Stimulated activated CD8-positive, alpha-beta memory T cell treated with anti-CD3 and anti-CD28 coated beads, Interleukin-2, amount 100 ng/mL, for 1 hour (primary cell): ENCODE results near the gene GMPPA.
A peak's percentile ranks its signal among the peaks of the same experiment; 100 is the strongest.

Experiments used
- DNase-seq, 2 donors: peaks; one replicate each; pipeline ENCODE4 v3.0.0-alpha.2; 2020; ENCODE audit warnings: low read depth in 2 of 2

Gene GMPPA

DNA sequence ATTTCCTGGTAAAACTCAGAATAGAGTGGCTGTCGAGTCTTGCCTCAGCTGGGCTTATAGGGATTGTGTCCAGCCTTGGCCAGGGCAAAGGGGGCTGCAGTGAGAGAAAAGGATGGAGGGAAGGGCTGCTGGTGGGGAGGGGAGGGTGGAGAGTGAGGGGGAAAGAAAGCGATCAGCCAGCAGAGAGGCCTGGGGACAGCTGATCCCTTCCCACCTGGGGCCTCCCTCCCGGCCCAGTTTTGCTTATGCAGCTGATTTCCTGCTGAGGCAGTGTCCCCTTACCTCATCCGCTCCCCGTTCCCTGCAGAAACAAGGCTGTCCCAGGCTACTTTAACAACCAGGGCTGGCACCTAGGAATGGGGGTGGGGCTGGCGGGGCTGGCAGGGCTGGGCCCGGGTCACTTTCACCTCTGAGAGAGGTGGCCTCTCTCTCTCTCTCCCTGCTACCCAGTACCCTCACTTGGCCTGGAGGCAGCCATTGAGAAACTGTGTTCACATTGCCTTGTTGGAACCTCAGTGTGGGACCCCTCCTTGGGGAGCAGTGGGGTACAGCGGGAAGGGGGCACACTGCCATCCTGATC is 12.2 kb upstream of the GMPPA start:
- DNase-seq, result no peak

DNA sequence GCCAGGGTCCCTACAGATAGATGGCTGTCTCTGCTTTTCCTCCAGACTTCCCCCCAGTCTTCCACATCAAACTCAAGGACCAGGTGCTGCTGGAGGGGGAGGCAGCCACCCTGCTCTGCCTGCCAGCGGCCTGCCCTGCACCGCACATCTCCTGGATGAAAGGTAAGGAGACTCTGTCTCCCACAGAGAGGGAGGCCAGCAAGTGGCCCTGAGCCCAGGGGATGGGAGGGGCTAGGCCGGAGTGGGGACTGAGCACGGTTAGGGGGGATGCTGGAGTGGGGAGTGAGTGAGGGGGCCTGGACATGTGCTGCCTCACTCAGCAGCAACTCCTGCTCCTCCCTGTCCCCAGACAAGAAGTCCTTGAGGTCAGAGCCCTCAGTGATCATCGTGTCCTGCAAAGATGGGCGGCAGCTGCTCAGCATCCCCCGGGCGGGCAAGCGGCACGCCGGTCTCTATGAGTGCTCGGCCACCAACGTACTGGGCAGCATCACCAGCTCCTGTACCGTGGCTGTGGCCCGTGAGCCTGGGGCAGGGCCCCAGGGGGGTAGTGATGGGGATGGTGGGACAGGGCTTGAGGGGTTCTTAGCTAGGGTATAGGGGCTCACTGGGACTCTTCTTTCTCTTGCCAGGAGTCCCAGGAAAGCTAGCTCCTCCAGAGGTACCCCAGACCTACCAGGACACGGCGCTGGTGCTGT is 10.4 kb upstream of the GMPPA start:
- DNase-seq, result no peak

DNA sequence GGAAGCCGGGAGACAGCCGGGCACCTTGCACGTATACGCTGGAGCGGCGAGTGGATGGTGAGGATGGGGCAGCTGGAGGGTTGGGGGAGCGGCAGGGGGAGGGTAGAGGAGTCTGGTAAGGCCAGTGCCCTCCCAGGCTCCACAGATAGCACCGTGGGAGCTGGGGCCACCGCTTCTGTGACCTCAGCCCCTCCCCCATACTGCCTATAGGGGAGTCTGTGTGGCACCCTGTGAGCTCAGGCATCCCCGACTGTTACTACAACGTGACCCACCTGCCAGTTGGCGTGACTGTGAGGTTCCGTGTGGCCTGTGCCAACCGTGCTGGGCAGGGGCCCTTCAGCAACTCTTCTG is 9.9 kb upstream of the GMPPA start:
- DNase-seq, result no peak

DNA sequence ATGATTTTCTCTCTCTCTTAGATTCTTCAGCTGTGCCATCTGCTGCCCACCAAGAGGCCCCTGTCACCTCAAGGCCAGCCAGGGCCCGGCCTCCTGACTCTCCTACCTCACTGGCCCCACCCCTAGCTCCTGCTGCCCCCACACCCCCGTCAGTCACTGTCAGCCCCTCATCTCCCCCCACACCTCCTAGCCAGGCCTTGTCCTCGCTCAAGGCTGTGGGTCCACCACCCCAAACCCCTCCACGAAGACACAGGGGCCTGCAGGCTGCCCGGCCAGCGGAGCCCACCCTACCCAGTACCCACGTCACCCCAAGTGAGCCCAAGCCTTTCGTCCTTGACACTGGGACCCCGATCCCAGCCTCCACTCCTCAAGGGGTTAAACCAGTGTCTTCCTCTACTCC is 9.4 kb upstream of the GMPPA start:
- DNase-seq, result no peak

DNA sequence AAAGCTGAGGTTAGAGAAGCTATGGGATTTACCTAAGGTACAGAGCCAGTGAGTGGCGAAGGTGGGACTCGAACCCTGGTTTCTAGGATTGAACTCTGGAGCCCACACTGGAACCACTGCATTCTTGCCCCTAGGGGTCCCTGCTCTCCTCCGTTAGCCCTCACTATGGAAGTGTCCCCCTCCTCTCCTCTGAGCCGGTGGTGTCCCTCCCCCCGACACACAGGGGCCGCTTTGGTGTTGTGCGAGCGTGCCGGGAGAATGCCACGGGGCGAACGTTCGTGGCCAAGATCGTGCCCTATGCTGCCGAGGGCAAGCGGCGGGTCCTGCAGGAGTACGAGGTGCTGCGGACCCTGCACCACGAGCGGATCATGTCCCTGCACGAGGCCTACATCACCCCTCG is 8.5 kb upstream of the GMPPA start:
- no peak for DNase-seq

DNA sequence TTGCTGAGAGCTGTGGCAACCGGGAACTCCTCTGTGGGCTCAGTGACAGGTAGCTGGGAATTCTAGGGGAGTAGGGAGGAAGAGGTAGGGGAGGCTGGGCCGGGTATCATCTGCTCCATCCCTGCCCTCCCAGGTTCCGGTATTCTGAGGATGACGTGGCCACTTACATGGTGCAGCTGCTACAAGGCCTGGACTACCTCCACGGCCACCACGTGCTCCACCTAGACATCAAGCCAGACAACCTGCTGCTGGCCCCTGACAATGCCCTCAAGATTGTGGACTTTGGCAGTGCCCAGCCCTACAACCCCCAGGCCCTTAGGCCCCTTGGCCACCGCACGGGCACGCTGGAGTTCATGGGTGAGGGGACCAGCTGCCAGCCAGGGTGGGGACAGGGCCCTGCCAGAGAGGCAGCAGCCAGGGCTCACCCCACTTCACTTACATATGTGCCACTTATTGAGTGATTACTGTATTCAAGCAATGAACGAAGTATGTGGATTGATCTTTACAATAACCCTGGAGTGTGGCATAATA is 8.0 kb upstream of the GMPPA start:
- DNase-seq, result no peak

DNA sequence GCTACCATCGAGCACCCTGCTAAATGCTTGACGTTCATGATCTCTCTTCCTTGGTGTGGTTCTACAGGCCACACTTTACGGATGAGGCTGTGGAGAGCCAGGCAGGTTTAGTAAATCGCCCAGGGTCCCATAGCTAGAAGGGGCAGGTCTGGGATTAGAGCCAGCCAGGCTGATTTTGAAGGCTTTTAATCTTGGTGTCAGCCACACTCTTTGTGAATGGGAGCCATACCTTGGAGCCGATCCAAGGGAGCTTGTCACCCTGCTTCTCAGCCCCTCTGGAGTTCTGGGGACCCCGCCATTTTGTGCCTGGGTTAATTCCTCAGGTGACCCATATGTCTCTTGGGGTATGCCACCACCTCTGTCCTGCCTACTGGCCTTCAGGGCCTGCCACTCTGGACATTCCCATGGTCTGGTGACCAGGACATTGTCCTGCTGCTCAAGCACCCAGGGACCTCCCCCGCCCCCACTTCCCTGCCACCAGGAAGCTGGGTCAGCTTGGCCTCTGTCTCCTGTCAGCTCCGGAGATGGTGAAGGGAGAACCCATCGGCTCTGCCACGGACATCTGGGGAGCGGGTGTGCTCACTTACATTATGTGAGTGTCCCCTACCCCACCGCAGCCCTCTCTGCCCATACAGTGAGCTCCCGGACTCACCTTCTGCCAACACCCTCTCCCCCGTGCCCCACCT is 7.3 kb upstream of the GMPPA start:
- no peak for DNase-seq

DNA sequence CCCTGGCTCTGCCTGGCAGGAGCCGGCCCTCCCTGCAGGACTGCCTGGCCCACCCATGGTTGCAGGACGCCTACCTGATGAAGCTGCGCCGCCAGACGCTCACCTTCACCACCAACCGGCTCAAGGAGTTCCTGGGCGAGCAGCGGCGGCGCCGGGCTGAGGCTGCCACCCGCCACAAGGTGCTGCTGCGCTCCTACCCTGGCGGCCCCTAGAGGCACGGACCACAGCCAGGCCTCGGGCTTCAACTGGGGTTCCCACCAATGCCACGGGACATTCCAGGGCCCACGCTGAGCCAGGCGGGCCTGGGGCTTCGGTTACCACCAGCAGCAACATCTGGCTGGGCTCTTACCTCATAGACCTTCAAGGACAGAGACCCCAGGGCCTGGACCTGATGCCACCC is 6.1 kb upstream of the GMPPA start:
- no peak for DNase-seq

DNA sequence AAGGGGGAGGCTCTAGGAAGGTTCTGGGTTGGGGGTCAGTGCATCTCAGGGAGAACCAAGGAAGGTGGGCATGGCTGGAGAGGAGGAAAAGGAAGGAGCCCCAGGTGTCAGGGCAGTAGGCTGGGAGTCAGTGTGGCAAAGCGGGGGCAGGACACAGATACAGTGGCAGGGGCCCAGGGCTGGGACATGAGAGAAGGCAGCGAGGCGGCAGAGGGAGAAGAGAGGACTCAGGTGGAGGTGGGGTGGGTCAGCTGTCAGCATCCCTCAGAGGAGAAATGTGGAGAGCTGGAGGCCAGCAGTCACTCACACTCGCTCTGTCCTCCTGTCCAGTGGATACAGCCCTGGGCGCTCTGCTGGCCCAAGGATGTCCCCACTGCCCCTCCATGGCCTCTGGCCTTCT is 5.6 kb upstream of the GMPPA start:
- no peak for DNase-seq

DNA sequence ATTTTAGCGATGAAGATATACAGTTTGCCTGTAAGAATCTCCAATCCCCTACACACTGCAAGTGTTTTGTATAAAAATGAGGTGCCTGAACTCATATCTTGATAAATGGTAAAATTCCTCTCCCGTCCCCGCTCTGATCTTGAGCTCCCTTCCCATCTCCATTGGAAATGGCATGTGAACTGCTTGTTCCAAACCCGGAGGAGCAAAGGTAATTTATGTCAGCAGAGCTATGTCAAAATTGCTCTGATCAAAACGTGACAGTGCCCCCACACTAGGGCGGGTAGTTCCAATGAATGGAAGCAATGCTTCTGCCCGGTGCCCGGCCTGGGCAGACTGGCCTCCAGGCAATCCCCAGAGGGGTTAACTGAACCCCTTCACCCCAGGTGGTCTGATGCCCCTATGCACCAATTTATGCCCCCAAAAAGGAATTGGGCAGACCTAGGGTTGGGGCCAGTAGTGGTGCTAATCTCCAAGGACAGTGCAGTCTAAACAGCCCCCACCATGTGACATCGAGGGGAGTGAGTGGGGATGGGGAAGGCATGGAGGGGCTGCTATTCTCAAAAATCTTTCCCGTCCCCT is 3.6 kb upstream of the GMPPA start:
- DNase-seq, result no peak

DNA sequence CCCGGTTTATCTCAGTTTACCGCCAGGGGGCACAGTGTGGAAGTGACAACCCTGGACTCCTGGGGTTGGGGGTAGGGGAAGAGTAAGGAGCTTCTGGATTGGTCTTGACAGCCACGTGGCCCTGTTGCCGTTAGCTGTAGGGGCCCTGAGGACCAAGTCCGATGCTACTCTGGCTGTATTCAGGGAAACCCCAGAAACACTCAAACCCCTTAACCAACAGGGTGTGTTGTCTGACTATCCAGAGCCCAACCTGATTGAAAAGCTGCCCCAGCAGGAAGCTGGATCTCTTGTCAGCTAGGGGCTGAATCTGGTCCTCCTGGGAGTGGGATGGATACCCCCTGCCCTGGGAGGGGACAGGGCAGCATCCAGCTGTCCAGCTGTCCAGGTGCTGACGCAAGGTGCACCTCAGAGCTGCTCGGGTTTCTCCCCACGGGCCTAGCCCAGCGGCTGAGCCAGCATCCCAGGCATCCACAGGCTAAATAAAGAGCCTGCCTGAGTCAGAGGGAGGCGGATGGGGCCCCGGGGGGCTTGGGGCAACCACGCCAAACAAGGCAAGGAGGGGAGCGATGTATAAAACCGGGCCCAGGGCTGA is 3.1 kb upstream of the GMPPA start:
- peak in 1 of 2 donors; percentile 24 for DNase-seq

DNA sequence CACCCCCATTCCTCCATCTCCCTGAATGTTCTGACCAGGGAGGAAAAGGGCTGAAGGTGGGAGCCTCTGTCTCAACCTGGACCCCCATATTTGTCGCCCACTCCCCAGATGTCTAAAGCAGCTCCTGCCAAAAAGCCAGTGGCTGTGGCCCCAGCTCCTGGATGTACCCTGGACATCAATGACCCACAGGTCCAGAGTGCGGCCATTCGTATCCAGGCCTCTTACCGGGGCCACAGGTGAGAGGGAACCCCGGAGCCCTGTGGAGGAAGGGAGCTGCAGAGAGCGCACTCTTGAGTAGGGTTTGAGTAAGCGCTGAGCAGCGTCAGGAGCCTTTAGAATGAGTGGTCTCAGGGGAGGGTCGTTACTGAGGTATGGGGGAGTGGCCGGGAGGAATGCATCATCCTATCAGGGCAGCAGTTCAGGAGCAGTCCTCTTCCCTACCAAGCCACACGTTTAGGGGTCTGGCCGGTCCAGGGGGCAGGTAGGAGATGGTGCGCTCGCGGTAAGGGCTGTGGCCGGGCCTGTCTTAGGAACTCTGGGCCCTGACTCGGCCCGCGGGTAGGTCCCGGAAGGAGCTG is 2.4 kb upstream of the GMPPA start:
- DNase-seq, result no peak

DNA sequence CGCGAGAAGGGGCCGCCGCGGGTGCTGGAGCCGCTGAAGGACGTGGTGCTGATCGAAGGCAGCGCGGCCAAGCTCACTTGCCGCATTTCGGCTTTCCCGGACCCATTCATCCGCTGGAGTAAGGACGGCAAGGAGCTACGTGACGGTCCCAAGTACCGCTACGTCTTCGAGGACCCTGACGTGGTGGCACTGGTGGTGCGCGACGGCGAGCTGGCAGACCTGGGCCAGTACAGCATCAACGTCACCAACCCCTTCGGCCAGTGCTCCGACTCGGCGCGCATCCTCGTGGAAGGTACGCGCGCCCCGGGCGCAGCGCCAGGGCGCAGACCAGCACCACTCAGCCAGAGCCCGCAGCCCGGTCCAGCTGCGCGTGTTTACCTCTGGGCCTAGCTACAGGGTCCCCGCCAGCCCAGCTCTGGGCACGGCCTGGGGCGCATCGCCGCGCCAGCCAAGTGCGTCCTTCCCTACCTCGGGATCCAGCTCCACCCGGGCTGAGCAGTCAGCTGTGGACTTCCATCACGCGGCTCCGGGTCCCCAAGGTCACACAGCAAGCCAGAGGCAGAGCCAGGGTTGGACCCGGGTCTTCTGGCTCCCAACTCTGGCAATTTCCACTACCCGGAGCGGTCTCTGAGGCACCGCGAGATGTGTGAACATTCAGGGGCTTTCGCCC is 1.7 kb upstream of the GMPPA start:
- no peak for DNase-seq

DNA sequence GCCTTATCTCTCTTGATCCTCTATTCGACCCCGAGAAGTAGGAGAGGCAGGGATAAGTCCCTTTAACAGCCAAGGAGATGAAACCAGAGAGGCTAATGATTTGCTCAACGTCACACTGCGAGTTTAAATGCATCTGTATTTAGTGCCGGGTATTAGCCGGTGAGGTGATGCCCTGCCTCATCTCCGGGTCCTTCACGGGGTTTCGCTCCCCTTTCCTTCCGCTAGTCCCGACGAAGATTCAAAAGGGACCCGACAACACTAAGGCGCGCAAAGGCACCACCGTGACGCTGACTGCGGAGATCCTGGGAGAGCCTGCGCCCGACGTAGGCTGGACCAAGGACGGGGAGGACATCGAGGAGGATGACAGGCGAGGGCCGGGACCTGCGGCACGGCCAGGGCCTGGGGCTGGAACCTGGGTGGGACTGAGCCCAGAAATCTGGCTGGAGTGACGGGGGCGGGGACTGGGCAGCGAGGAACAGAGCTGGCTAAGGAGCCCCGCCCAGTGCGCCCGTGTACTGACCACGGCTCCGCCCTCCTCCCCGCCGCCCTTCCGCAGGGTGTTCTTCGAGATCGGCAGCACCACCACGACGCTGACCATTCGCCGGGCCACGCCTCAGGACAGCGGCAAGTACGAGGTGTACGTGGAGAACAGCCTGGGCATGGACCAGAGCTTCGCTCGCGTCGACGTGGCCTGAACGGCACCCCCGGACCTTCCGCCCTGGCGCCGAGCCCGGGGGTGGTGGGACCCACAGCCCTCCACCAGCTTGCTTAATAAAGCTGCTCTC is 1.0 kb upstream of the GMPPA start:
- no peak for DNase-seq

DNA sequence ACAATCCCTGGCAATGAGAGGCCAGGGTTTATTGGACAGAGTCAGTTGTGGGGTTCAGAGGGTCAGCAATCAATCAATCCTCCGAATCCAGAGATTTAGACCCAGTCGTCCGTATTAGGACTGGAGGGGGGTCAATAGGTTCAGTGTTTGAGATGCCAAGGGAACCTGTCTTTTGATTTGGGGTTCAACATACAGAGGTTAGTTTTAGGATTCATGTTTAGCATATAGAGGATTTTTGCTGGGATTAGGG is 292 bp downstream of the GMPPA start:
- no peak for DNase-seq

DNA sequence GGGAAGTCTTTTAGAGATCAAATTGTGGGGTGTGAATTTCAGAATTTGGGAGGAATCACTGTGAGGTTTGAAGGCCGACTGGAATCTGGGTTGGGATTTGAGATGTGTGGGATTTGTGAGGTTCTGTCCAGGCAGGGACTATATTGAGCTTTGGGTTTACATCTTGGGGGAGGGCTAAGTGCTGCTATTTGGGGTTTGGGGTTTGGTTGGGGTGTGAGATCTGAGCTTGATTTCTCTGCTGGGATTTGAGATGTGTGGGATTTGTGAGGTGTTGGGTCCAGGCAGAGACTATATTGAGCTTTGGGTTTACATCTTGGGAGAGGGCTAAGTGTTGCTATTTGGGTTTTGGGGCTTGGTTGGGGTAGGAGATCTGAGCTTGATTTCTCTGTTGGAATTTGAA is 864 bp downstream of the GMPPA start:
- DNase-seq, result no peak

DNA sequence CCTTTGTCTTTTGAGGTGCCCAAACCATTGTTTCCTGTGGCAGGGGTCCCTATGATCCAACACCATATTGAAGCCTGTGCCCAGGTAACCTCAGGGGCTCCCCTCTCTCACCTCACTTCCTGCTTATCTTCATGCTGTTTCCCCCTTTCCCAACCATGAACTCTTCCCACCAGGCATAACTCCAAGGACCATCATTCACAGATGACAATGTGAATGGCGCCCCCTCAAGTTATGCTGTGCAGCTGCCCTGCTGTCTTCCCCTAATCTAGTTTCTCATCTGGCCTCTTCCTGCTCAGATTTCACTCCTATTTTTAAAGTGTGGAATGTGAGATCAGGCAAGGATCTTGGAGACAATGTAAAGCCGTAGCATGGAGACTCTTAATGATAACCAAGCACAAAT is 1.4 kb downstream of the GMPPA start:
- no peak for DNase-seq

DNA sequence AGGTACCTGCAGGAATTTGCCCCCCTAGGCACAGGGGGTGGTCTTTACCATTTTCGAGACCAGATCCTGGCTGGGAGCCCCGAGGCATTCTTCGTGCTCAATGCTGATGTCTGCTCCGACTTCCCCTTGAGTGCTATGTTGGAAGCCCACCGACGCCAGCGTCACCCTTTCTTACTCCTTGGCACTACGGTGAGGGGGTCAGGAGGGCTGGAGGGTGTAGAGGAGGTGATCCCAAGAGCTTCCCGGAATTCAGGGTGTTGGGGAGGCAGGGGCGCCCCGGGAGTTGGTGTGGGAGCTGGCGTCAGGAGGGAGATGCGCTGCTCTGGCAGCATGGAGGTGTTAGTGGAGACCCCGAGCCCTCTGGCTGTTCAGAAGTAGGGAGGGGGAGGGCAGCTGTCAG is 3.2 kb downstream of the GMPPA start:
- DNase-seq, result no peak

DNA sequence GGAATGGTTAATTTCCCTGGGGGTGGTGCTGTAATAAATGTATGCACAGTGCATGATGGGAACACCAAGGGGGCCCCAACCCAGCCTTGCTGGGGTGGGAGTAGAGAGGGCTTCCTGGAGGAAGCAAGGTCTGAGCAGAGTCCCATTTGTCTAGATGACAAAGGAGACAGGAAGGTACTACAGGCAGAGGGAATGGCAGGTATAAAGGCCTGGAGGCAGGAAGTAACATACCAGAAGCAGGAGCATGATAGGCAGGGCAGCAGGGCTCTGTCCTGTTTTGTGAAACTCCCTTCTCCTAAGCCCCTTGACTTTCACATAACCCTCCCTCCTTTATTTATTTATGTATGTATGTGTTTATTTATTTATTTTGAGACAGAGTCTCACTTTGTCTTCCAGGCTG is 3.9 kb downstream of the GMPPA start:
- DNase-seq, result no peak

DNA sequence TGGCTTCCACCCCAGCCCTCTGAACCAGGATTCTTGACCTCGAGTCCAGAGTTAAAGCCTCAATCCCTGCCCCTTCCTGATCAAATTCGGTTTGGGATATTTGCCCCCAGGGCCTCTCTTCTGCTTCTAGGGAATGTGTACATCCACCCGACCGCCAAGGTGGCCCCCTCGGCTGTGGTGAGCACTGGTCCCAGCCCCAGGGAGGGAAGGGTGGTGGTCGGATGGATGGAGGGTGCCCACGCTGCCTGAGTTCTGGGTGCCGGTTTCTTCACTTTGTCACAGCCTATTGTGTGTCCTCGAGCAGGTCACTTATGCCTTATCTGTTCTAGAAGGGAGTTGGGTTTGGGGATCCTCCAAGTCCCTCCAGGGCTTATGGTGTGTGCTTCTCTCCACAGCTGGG is 6.9 kb downstream of the GMPPA start:
- DNase-seq, result no peak

DNA sequence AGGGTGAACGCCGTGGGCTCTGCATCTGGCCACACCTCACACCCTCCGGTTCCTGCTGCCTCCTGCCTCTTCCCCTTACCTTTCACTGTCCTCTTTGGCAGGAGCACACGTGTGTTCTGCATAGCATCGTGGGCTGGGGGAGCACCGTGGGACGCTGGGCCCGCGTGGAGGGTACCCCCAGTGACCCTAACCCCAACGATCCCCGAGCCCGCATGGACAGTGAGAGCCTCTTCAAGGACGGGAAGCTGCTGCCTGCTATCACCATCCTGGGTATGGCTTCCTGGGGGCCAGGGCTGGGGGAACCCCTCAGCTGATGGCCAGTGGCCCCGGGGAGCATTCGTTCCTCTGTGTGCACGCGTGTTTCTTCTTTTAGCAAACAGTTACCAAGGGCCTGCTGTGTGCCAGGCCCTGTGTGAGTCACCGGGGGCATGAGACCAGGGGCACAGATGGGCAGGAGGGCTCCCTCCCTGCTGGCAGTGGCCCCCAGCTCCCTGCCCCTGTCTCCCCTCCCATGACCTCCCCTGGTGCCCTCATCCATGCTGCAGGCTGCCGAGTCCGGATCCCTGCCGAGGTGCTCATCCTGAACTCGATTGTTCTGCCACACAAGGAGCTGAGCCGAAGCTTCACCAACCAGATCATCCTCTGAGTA is 7.6 kb downstream of the GMPPA start:
- DNase-seq, result no peak
